Measurements from ENCODE around the gene ACTR3. TPM values are rescaled to one million over a fixed set of nuclear protein-coding genes. Genes with fewer than 3 reads are reported as not detected.

Gene ACTR3
- total RNA-seq, 1 donor: 315 TPM

DNA sequence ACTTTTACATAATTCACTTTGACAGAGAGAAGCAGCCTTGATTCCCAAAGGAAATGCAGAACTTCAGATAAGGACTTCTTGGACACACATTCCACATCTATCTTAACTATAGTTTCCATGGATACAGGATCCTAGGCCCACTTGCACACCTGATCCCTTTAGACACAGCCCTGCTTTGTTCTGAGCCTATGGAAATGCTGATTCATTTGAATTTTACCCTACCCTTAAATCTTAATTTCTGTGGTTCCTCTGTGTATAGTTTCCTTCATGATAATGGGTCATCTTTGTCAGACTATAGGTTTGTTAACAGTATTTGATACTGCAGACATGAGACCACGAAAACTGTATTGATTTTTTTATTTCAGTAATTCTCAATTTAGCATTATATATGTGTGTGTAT is 77.4 kb downstream of the ACTR3 start:
- no peak for TF ChIP-seq CTCF (IDR thresholded peaks at IDR 0.05; ENCODE audit: extremely low read depth, low read depth, low read length)
- no peak for DNase-seq (ENCODE audit: insufficient read length, low spot score, missing footprints)
- Histone ChIP-seq H3K79me2 (ENCODE audit: insufficient read depth, low read length) (no peaks in the 10 kb centered on the region), H4K20me1 (ENCODE audit: insufficient read depth, low read length) (peaks cover 7% of the 10 kb centered on the region), H3K4me3 (ENCODE audit: insufficient read depth, low read length) (no peak overlapping the region), H3K4me2 (ENCODE audit: insufficient read depth, low read length) (no peak overlapping the region), H3K9me3 (ENCODE audit: low read depth, low read length) (no peaks in the 10 kb centered on the region), H3K4me1 (ENCODE audit: insufficient read depth, low read length) (peaks cover 16% of the 10 kb centered on the region), H3K27ac (ENCODE audit: low read depth, low read length) (no peak overlapping the region), H2AFZ (ENCODE audit: low read length) (no peak overlapping the region), H3K36me3 (ENCODE audit: insufficient read depth, low read length) (peaks cover 30% of the 10 kb centered on the region), H3K27me3 (ENCODE audit: insufficient read depth, low read length) (no peaks in the 10 kb centered on the region)

DNA sequence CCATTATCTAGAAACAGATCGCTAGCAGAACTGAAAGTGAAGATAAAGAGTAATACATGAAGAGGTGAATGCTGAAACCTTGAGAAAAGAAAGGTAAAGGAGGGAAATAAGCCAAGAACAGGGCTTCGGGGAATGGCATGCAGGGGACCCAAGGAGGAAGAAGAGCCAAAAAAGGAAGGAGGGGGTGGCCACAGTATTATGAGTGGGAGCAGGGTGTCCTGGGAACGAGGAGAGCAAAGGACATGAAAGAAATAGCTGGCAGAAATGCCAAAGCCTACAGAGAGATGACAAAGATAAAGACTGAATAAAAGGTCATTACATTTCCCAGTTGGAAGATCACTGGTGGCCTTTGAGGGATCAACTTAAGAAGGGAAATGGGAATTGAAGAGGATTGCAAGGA is 82.9 kb downstream of the ACTR3 start:
- H3K79me2 ChIP-seq (ENCODE audit: insufficient read depth, low read length): no peaks in the 10 kb centered on the region
- peaks cover 6% of the 10 kb centered on the region for H3K4me1 ChIP-seq (ENCODE audit: insufficient read depth, low read length)
- no peak for DNase-seq (ENCODE audit: insufficient read length, low spot score, missing footprints)
- H2AFZ ChIP-seq (ENCODE audit: low read length): no peak overlapping the region
- no peak overlapping the region for H3K4me3 ChIP-seq (ENCODE audit: insufficient read depth, low read length)
- peaks cover 45% of the 10 kb centered on the region for H3K36me3 ChIP-seq (ENCODE audit: insufficient read depth, low read length)
- no peak overlapping the region for H3K27ac ChIP-seq (ENCODE audit: low read depth, low read length)
- H3K4me2 ChIP-seq (ENCODE audit: insufficient read depth, low read length): no peak overlapping the region
- TF ChIP-seq CTCF (IDR thresholded peaks at IDR 0.05; ENCODE audit: extremely low read depth, low read depth, low read length): no peak
- H4K20me1 ChIP-seq (ENCODE audit: insufficient read depth, low read length): no peaks in the 10 kb centered on the region
- H3K9me3 ChIP-seq (ENCODE audit: low read depth, low read length): no peaks in the 10 kb centered on the region
- H3K27me3 ChIP-seq (ENCODE audit: insufficient read depth, low read length): no peaks in the 10 kb centered on the region

- H4K20me1 ChIP-seq (ENCODE audit: insufficient read depth, low read length): no peaks in the 10 kb centered on the region
- no peak for TF ChIP-seq CTCF (IDR thresholded peaks at IDR 0.05; ENCODE audit: extremely low read depth, low read depth, low read length)
- H3K27ac ChIP-seq (ENCODE audit: low read depth, low read length): no peak overlapping the region
- H3K79me2 ChIP-seq (ENCODE audit: insufficient read depth, low read length): no peaks in the 10 kb centered on the region
- peak; percentile 74 for DNase-seq (ENCODE audit: insufficient read length, low spot score, missing footprints)
- peaks cover 11% of the 10 kb centered on the region for H3K4me1 ChIP-seq (ENCODE audit: insufficient read depth, low read length)
- no peak overlapping the region for H3K4me3 ChIP-seq (ENCODE audit: insufficient read depth, low read length)
- H3K36me3 ChIP-seq (ENCODE audit: insufficient read depth, low read length): peaks cover 36% of the 10 kb centered on the region
- no peak overlapping the region for H2AFZ ChIP-seq (ENCODE audit: low read length)
- H3K9me3 ChIP-seq (ENCODE audit: low read depth, low read length): no peaks in the 10 kb centered on the region
- no peak overlapping the region for H3K4me2 ChIP-seq (ENCODE audit: insufficient read depth, low read length)
- no peaks in the 10 kb centered on the region for H3K27me3 ChIP-seq (ENCODE audit: insufficient read depth, low read length)
Observed at GRCh38 chr2:113973810-113974209, 83.9 kb downstream of the ACTR3 start.

DNA sequence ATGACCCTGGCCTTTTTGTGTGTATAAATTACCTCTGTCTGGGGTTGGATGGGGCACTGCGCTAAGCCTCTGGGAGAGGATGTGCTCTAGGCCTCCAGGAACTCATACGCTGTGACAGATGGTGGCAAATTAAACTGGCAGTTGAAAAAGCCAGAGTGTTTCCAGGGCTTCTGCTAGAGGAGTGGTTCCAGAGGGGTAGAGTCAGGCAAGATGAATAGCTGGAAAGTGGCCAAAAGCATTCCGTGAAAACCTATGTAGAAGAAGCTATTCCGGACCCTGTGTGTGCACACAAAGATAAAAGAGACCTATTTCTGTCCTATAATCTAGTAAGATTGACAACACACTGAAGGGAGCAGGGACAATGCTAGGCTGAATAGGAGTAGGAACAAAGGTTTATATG is 84.8 kb downstream of the ACTR3 start:
- no peak overlapping the region for H2AFZ ChIP-seq (ENCODE audit: low read length)
- no peaks in the 10 kb centered on the region for H4K20me1 ChIP-seq (ENCODE audit: insufficient read depth, low read length)
- H3K79me2 ChIP-seq (ENCODE audit: insufficient read depth, low read length): no peaks in the 10 kb centered on the region
- peaks cover 32% of the 10 kb centered on the region for H3K36me3 ChIP-seq (ENCODE audit: insufficient read depth, low read length)
- no peaks in the 10 kb centered on the region for H3K27me3 ChIP-seq (ENCODE audit: insufficient read depth, low read length)
- H3K4me2 ChIP-seq (ENCODE audit: insufficient read depth, low read length): no peak overlapping the region
- H3K27ac ChIP-seq (ENCODE audit: low read depth, low read length): no peak overlapping the region
- H3K9me3 ChIP-seq (ENCODE audit: low read depth, low read length): no peaks in the 10 kb centered on the region
- no peak overlapping the region for H3K4me3 ChIP-seq (ENCODE audit: insufficient read depth, low read length)
- no peak for TF ChIP-seq CTCF (IDR thresholded peaks at IDR 0.05; ENCODE audit: extremely low read depth, low read depth, low read length)
- DNase-seq (ENCODE audit: insufficient read length, low spot score, missing footprints): no peak
- H3K4me1 ChIP-seq (ENCODE audit: insufficient read depth, low read length): peaks cover 11% of the 10 kb centered on the region
